HepG2 (cell line): ENCODE data around the gene UNC13D. TPM values are rescaled to one million over a fixed set of nuclear protein-coding genes. Genes with fewer than 3 reads are reported as not detected.

Source experiments
- BCL6 ChIP-seq: IDR thresholded peaks from 2 replicates; pipeline ENCODE4 v1.6.1; 2016; ENCODE audit warnings: missing genetic modification reagents, missing compliant biosample characterization
- HCFC1 ChIP-seq: fragments of 150-350 bp; IDR thresholded peaks from 2 replicates; pipeline ENCODE4 v1.6.1; 2014; ENCODE audit warnings: low read depth, low read length
- HNRNPH1 ChIP-seq: fragments of 200-400 bp; formaldehyde crosslinking; optimal IDR thresholded peaks from 2 replicates; pipeline ENCODE3; 2017; ENCODE audit warnings: mild to moderate bottlenecking, low read depth, low read length
- JDP2 ChIP-seq: sonication (generic); formaldehyde crosslinking; IDR thresholded peaks from 2 replicates; pipeline ENCODE4 v1.8.1; 2022; ENCODE audit warnings: missing genetic modification reagents, borderline replicate concordance
- MXI1 ChIP-seq: IDR thresholded peaks from 3 replicates; pipeline ENCODE4 v1.6.1; 2012; ENCODE audit warnings: low read depth, low read length, inconsistent platforms, borderline replicate concordance
- NFAT5 ChIP-seq: sonication (generic); formaldehyde crosslinking; IDR thresholded peaks from 2 replicates; pipeline ENCODE4 v1.4.0; 2020; ENCODE audit warnings: missing genetic modification reagents
- PHF20 ChIP-seq: sonication (generic); formaldehyde crosslinking; IDR thresholded peaks from 2 replicates; pipeline ENCODE4 v1.5.0; 2020; ENCODE audit warnings: mild to moderate bottlenecking, missing genetic modification reagents
- RARG ChIP-seq: sonication (generic); formaldehyde crosslinking; IDR thresholded peaks from 2 replicates; pipeline ENCODE4 v1.4.0; 2020; ENCODE audit warnings: low read depth, mild to moderate bottlenecking, missing genetic modification reagents
- SNAPC5 ChIP-seq: sonication (generic); formaldehyde crosslinking; IDR thresholded peaks from 2 replicates; pipeline ENCODE4 v1.8.1; 2023; ENCODE audit warnings: mild to moderate bottlenecking, missing genetic modification reagents, borderline replicate concordance
- SRY ChIP-seq: sonication (generic); formaldehyde crosslinking; IDR thresholded peaks from 2 replicates; pipeline ENCODE4 v1.8.0; 2022; ENCODE audit warnings: mild to moderate bottlenecking, missing genetic modification reagents
- TEF ChIP-seq: sonication (generic); formaldehyde crosslinking; IDR thresholded peaks from 2 replicates; pipeline ENCODE4 v1.5.0; 2020; ENCODE audit warnings: missing genetic modification reagents
- ZIK1 ChIP-seq: sonication (generic); formaldehyde crosslinking; IDR thresholded peaks from 2 replicates; pipeline ENCODE4 v1.5.0; 2020; ENCODE audit warnings: mild to moderate bottlenecking, low read depth, missing genetic modification reagents, borderline replicate concordance
- ZNF33A ChIP-seq: sonication (generic); formaldehyde crosslinking; IDR thresholded peaks from 2 replicates; pipeline ENCODE4 v1.5.1; 2020; ENCODE audit warnings: missing genetic modification reagents, mild to moderate bottlenecking, moderate library complexity, borderline replicate concordance
- polyA plus RNA-seq, 8 experiments: library from polyadenylated mRNA; depleted of rRNA in 3 of 8; stranded (reverse) in 7 of 8; unstranded in 1 of 8; fragments of >200 nt; fragmentation: Illumina TruSeq in 4 of 8; extraction: Trizol in 4 of 8; gene quantifications; 2 replicates each; pipeline versions ENCODE4 v1.2.1 to v1.2.3, GENCODE V29; 2011 to 2016; ENCODE audit warnings: low read depth in 4 of 8, missing spikeins in 1 of 8, mixed read lengths in 1 of 8; ENCODE audit not compliant: insufficient read depth in 1 of 8
- total RNA-seq, 5 experiments: library from RNA; depleted of rRNA; stranded (reverse); fragments of >200 nt; fragmentation: Illumina TruSeq; extraction: Trizol; gene quantifications; 2 replicates each; pipeline ENCODE4 v1.2.3, GENCODE V29; 2016; ENCODE audit warnings: low read depth in 1 of 5
- TF ChIP-seq, protein P1 (sequence below): sonication (generic); formaldehyde crosslinking; IDR thresholded peaks from 2 replicates; pipeline ENCODE4 v1.4.0; 2020; ENCODE audit warnings: mild to moderate bottlenecking, missing genetic modification reagents
- TF ChIP-seq, protein P2 (sequence below): sonication (generic); formaldehyde crosslinking; IDR thresholded peaks from 2 replicates; pipeline ENCODE4 v1.8.0; 2022; ENCODE audit warnings: low read depth, missing genetic modification reagents

The UNC13D gene
- total and polyA plus RNA-seq, 2 of the 13 experiments (the other 11 are each of a cell fraction or from before 2014, with no cell fraction given), result 29.7 to 42.7 TPM

- TF ChIP-seq RARG (CRISPR knock-in tag), result peak; percentile 19; the same call in 1 of the 2 replicates
- peak; percentile 49; the same call in 1 of the 3 replicates for TF ChIP-seq MXI1
- TF ChIP-seq TEF (CRISPR knock-in tag), result 0 out of 2 replicates have a peak, but pooled peaks have one; percentile 3
- peak; percentile 33 for TF ChIP-seq PHF20 (CRISPR knock-in tag)
- TF ChIP-seq NFAT5 (CRISPR knock-in tag), result peak; percentile 5; the same call in 1 of the 2 replicates
- no peak for TF ChIP-seq HNRNPH1
- TF ChIP-seq, protein P1, sequence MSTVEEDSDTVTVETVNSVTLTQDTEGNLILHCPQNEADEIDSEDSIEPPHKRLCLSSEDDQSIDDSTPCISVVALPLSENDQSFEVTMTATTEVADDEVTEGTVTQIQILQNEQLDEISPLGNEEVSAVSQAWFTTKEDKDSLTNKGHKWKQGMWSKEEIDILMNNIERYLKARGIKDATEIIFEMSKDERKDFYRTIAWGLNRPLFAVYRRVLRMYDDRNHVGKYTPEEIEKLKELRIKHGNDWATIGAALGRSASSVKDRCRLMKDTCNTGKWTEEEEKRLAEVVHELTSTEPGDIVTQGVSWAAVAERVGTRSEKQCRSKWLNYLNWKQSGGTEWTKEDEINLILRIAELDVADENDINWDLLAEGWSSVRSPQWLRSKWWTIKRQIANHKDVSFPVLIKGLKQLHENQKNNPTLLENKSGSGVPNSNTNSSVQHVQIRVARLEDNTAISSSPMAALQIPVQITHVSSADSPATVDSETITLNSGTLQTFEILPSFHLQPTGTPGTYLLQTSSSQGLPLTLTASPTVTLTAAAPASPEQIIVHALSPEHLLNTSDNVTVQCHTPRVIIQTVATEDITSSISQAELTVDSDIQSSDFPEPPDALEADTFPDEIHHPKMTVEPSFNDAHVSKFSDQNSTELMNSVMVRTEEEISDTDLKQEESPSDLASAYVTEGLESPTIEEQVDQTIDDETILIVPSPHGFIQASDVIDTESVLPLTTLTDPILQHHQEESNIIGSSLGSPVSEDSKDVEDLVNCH (CRISPR knock-in tag), result peak; percentile 100
- no peak for TF ChIP-seq JDP2
- peak; percentile 100 for TF ChIP-seq HCFC1
- TF ChIP-seq, protein P2, sequence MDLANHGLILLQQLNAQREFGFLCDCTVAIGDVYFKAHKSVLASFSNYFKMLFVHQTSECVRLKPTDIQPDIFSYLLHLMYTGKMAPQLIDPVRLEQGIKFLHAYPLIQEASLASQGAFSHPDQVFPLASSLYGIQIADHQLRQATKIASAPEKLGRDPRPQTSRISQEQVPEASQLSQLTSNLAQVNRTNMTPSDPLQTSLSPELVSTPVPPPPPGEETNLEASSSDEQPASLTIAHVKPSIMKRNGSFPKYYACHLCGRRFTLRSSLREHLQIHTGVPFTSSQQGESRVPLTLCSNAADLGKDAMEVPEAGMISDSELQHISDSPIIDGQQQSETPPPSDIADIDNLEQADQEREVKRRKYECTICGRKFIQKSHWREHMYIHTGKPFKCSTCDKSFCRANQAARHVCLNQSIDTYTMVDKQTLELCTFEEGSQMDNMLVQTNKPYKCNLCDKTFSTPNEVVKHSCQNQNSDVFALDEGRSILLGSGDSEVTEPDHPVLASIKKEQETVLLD (CRISPR knock-in tag), result no peak
- TF ChIP-seq SRY (CRISPR knock-in tag), result no peak; the same call in 1 of the 2 replicates
- no peak; the same call in 1 of the 2 replicates for TF ChIP-seq ZIK1 (CRISPR knock-in tag)
- TF ChIP-seq BCL6 (CRISPR knock-in tag), result peak; percentile 52; the same call in 1 of the 2 replicates
- peak; percentile 16; the same call in 1 of the 2 replicates for TF ChIP-seq SNAPC5
- peak; percentile 95; the same call in 1 of the 2 replicates for TF ChIP-seq ZNF33A (CRISPR knock-in tag)
Observed at GRCh38 chr17:75784473-75785015, 59.7 kb downstream of the UNC13D start, which contains the start of gene UNK (continued).
